GM12875 (cell line): ENCODE measurements around the gene DNMT1.

Source experiments
- H3K4me3 ChIP-seq: one replicate; pipeline ENCODE4 v1.5.1; 2011; ENCODE audit warnings: low read depth, low read length, control low read depth
- CTCF ChIP-seq: IDR thresholded peaks from 2 replicates; pipeline ENCODE4 v1.5.1; 2011; ENCODE audit warnings: low read depth, mild to moderate bottlenecking, control low read depth, inconsistent platforms, low read length, moderate library complexity, borderline replicate concordance; ENCODE audit not compliant: insufficient read depth

The DNMT1 gene

GRCh38 chr19:10192922-10193321 is 1.8 kb downstream of the DNMT1 start:
- peak overlapping the region; percentile 18 for H3K4me3 ChIP-seq
- no peak for TF ChIP-seq CTCF

DNA sequence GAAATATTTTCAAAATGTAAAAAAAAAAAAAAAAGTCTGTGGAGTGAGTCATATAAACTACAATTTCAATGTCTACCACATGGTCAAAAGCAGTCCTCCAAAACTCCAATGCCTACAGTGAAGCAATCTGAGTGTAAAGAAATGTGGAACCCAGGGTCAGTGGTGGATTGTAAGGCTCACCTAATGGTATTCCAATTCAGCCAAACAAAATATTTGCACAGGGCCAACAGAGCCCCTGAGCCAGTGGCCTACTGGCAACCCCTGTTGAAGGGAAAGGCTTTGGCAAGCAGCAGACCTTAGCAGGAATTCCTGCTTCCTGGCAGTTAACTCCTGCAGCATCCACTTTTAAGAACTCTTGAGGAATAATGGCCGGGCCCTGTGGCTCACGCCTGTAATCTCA is 3.4 kb downstream of the DNMT1 start:
- TF ChIP-seq CTCF: no peak
- H3K4me3 ChIP-seq: no peak overlapping the region

GRCh38 chr19:10190026-10190425 is 4.7 kb downstream of the DNMT1 start:
- no peak for TF ChIP-seq CTCF
- no peak overlapping the region for H3K4me3 ChIP-seq

GRCh38 chr19:10189616-10190015 is 5.1 kb downstream of the DNMT1 start:
- no peak for TF ChIP-seq CTCF
- no peak overlapping the region for H3K4me3 ChIP-seq

- TF ChIP-seq CTCF: no peak
These were observed 7.4 kb downstream of the DNMT1 start for GRCh38 chr19:10187315-10187714.

GRCh38 chr19:10184636-10185035 is 10.1 kb downstream of the DNMT1 start:
- TF ChIP-seq CTCF: no peak
- no peak overlapping the region for H3K4me3 ChIP-seq

More at GRCh38 chr19:10187315-10187714, 7.4 kb downstream of the DNMT1 start:
- H3K4me3 ChIP-seq: no peak overlapping the region

GRCh38 chr19:10183926-10184325 is 10.8 kb downstream of the DNMT1 start:
- no peak for TF ChIP-seq CTCF
- H3K4me3 ChIP-seq: no peak overlapping the region
